ENCODE measurements around the gene SUSD3. TPM values are rescaled to one million over a fixed set of nuclear protein-coding genes. Genes with fewer than 3 reads are reported as not detected.

Gene SUSD3
- total RNA-seq, 1 donor from 2014 or later: 1.3 TPM

- no peak for TF ChIP-seq CTCF (IDR thresholded peaks at IDR 0.05; ENCODE audit: insufficient read depth, low read length, poor library complexity, severe bottlenecking)
- H3K4me3 ChIP-seq (ENCODE audit: low read depth, low read length): no peak overlapping the region
- H3K36me3 ChIP-seq (ENCODE audit: control insufficient read depth, insufficient read depth, low read length): no peaks in the 10 kb centered on the region
- H3K27me3 ChIP-seq (ENCODE audit: control insufficient read depth, insufficient read depth, low read length): no peaks in the 10 kb centered on the region
- no peak for DNase-seq (ENCODE audit: low read depth)
Measured at GRCh38 chr9:93091056-93091452, 32.6 kb downstream of the SUSD3 start.

- peak; percentile 82 for DNase-seq (ENCODE audit: low read depth)
- TF ChIP-seq CTCF (IDR thresholded peaks at IDR 0.05; ENCODE audit: insufficient read depth, low read length, poor library complexity, severe bottlenecking): no peak
- Histone ChIP-seq H3K4me3 (ENCODE audit: low read depth, low read length) (no peak overlapping the region), H3K27me3 (ENCODE audit: control insufficient read depth, insufficient read depth, low read length) (no peaks in the 10 kb centered on the region), H3K36me3 (ENCODE audit: control insufficient read depth, insufficient read depth, low read length) (no peaks in the 10 kb centered on the region)
Measured at GRCh38 chr9:93091453-93092081, 33.1 kb downstream of the SUSD3 start.

- Histone ChIP-seq H3K27me3 (ENCODE audit: control insufficient read depth, insufficient read depth, low read length) (no peaks in the 10 kb centered on the region), H3K36me3 (ENCODE audit: control insufficient read depth, insufficient read depth, low read length) (no peaks in the 10 kb centered on the region), H3K4me3 (ENCODE audit: low read depth, low read length) (no peak overlapping the region)
- no peak for TF ChIP-seq CTCF (IDR thresholded peaks at IDR 0.05; ENCODE audit: insufficient read depth, low read length, poor library complexity, severe bottlenecking)
- no peak for DNase-seq (ENCODE audit: low read depth)
Measured at GRCh38 chr9:93092251-93092991, 33.9 kb downstream of the SUSD3 start.

GRCh38 chr9:93093127-93093876 lies 34.8 kb downstream of the SUSD3 start:
- Histone ChIP-seq H3K36me3 (ENCODE audit: control insufficient read depth, insufficient read depth, low read length) (no peaks in the 10 kb centered on the region), H3K4me3 (ENCODE audit: low read depth, low read length) (no peak overlapping the region), H3K27me3 (ENCODE audit: control insufficient read depth, insufficient read depth, low read length) (no peaks in the 10 kb centered on the region)
- no peak for DNase-seq (ENCODE audit: low read depth)
- no peak for TF ChIP-seq CTCF (IDR thresholded peaks at IDR 0.05; ENCODE audit: insufficient read depth, low read length, poor library complexity, severe bottlenecking)

- DNase-seq (ENCODE audit: low read depth): no peak
- H3K36me3 ChIP-seq (ENCODE audit: control insufficient read depth, insufficient read depth, low read length): no peaks in the 10 kb centered on the region
- no peaks in the 10 kb centered on the region for H3K27me3 ChIP-seq (ENCODE audit: control insufficient read depth, insufficient read depth, low read length)
- TF ChIP-seq CTCF (IDR thresholded peaks at IDR 0.05; ENCODE audit: insufficient read depth, low read length, poor library complexity, severe bottlenecking): no peak
- no peak overlapping the region for H3K4me3 ChIP-seq (ENCODE audit: low read depth, low read length)
Measured at GRCh38 chr9:93093877-93094657, 35.6 kb downstream of the SUSD3 start.
